ENCODE results near the gene ASIC4. TPM values are rescaled to one million over a fixed set of nuclear protein-coding genes. Genes with fewer than 3 reads are reported as not detected.

ASIC4 gene
- total and polyA plus RNA-seq, 2 of the 13 experiments (the other 11 are each of a cell fraction or from before 2014, with no cell fraction given) = 0.03 TPM; not detected in 1

- TF ChIP-seq ZNF589 (CRISPR knock-in tag; conservative IDR thresholded peaks at IDR 0.05) = peak; percentile 95; the same call in 1 of the 2 replicates
- TF ChIP-seq EHMT2 (IDR thresholded peaks at IDR 0.05; ENCODE audit: borderline replicate concordance, low read depth, low read length) = no peak
- 0 out of 2 replicates have a peak, but pooled peaks have one; percentile 57 for TF ChIP-seq ZSCAN12 (CRISPR knock-in tag; IDR thresholded peaks at IDR 0.05)
- TF ChIP-seq SYNCRIP (IDR thresholded peaks at IDR 0.05; ENCODE audit: insufficient read depth, low read depth, low read length) = no peak
- peak; percentile 75; the same call in 1 of the 2 replicates for TF ChIP-seq IRF9 (CRISPR knock-in tag; IDR thresholded peaks at IDR 0.05; ENCODE audit: borderline replicate concordance)
- peak; percentile 78 for TF ChIP-seq FOSL2 (CRISPR knock-in tag; IDR thresholded peaks at IDR 0.05)
- no peak for TF ChIP-seq ZNF20 (CRISPR knock-in tag; IDR thresholded peaks at IDR 0.05)
- TF ChIP-seq PRDM10 (CRISPR knock-in tag; IDR thresholded peaks at IDR 0.05; ENCODE audit: low read depth) = no peak; the same call in 1 of the 2 replicates
- TF ChIP-seq ZSCAN21 (CRISPR knock-in tag; IDR thresholded peaks at IDR 0.05; ENCODE audit: borderline replicate concordance) = no peak
- peak; percentile 92 for TF ChIP-seq ZNF770 (CRISPR knock-in tag; IDR thresholded peaks at IDR 0.05)
- TF ChIP-seq ZBTB43 (CRISPR knock-in tag; conservative IDR thresholded peaks at IDR 0.05) = peak; percentile 92
- peak; percentile 83 for TF ChIP-seq ZNF710 (CRISPR knock-in tag; IDR thresholded peaks at IDR 0.05; ENCODE audit: borderline replicate concordance)
These were observed 57.3 kb downstream of the ASIC4 start, which contains the start of gene OBSL1 (continued) for GRCh38 chr2:219571311-219572236.

Measured in HepG2 (cell line).